PC-9 (cell line): ENCODE data around the gene IMMP1L.

Experiments used
- EZH2 ChIP-seq: fragments of 200-600 bp; sonication (generic); IDR thresholded peaks from 2 replicates; pipeline ENCODE4 v1.8.0; 2017; ENCODE audit warnings: antibody characterized with exemption, low read depth
- TF ChIP-seq, protein P1 (sequence below): fragments of 200-600 bp; sonication (generic); conservative IDR thresholded peaks from 2 replicates; pipeline ENCODE4 v1.6.1; 2017; ENCODE audit warnings: mixed run types, antibody characterized with exemption, mild to moderate bottlenecking, moderate library complexity

DNA sequence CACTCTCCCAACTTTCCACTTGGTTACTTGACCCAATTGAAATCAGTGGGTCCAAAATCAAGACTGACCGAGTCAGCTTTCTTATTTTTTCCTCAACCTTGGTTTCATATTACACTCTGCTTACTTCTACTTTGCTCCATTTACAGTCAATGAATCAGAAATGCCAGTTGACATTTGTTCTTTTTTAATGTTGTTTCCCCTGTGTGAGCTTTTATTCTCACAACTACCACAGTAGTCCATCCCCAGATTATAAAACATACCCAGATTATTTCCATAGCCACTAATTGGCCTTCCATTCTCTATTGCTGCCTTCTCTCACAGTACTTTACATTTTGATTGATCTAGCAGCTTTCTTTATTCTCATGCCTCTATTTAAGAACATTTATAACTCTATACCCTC, 89.8 kb downstream of the IMMP1L start:
- TF ChIP-seq, protein P1, sequence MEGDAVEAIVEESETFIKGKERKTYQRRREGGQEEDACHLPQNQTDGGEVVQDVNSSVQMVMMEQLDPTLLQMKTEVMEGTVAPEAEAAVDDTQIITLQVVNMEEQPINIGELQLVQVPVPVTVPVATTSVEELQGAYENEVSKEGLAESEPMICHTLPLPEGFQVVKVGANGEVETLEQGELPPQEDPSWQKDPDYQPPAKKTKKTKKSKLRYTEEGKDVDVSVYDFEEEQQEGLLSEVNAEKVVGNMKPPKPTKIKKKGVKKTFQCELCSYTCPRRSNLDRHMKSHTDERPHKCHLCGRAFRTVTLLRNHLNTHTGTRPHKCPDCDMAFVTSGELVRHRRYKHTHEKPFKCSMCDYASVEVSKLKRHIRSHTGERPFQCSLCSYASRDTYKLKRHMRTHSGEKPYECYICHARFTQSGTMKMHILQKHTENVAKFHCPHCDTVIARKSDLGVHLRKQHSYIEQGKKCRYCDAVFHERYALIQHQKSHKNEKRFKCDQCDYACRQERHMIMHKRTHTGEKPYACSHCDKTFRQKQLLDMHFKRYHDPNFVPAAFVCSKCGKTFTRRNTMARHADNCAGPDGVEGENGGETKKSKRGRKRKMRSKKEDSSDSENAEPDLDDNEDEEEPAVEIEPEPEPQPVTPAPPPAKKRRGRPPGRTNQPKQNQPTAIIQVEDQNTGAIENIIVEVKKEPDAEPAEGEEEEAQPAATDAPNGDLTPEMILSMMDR, result no peak
- TF ChIP-seq EZH2, result no peak
